ENCODE measurements around the gene EP400. TPM values are rescaled to one million over a fixed set of nuclear protein-coding genes. Genes with fewer than 3 reads are reported as not detected.

Gene EP400
- total and polyA plus RNA-seq, 9 of the 15 experiments (the other 6 are each of a cell fraction or from before 2014, with no cell fraction given), result 4.5 to 58.0 (median 7.0) TPM

- H2AFZ ChIP-seq (ENCODE audit: low read depth, low read length), result no peak overlapping the region
- no peak overlapping the region for H3K27ac ChIP-seq (ENCODE audit: extremely low read depth, low read depth, low read length)
- H3K36me3 ChIP-seq (ENCODE audit: control insufficient read depth, insufficient read depth, low read length), result peaks cover 77% of the 10 kb centered on the region
- H3K4me2 ChIP-seq (ENCODE audit: insufficient read depth, low read length), result no peak overlapping the region
- FAIRE-seq (no peak), ATAC-seq (no peak), DNase-seq (ENCODE audit: extremely low read depth in 1 of 4, low spot score in 3 of 4) (no peak)
- no peaks in the 10 kb centered on the region for H3K9me3 ChIP-seq (replicated peaks; ENCODE audit: control insufficient read depth, insufficient read depth, low read depth, low read length)
- H3K4me1 ChIP-seq (replicated peaks in 1 of 2; ENCODE audit: control insufficient read depth in 2 of 2, insufficient read depth in 2 of 2, low read length in 2 of 2), result no peaks in the 10 kb centered on the region
- H3K79me2 ChIP-seq (ENCODE audit: control insufficient read depth, insufficient read depth, low read length), result no peaks in the 10 kb centered on the region
- intact Hi-C loops (cut with micrococcal nuclease), result no loop called here
- H4K20me1 ChIP-seq (replicated peaks; ENCODE audit: control insufficient read depth, insufficient read depth, low read length), result no peaks in the 10 kb centered on the region; the same call in 1 of the 2 replicates
- H3K9ac ChIP-seq (ENCODE audit: insufficient read depth in 1 of 2, low read depth in 2 of 2, low read length in 2 of 2), result no peak overlapping the region
- H3K9me1 ChIP-seq (ENCODE audit: control insufficient read depth, insufficient read depth, low read length), result no peaks in the 10 kb centered on the region
- H3K4me3 ChIP-seq, result no peak overlapping the region
- POLR2A ChIA-PET, result interaction anchor here (0.5 kb wide), 1 partner anchor 230 kb away, joined by 3 read pairs; no protein-coding TSS in a partner anchor
- in situ Hi-C loops (cut with MboI), result no loop called here
- H3K27me3 ChIP-seq (ENCODE audit: control insufficient read depth in 2 of 2, insufficient read depth in 2 of 2, low read length in 2 of 2), result no peaks in the 10 kb centered on the region
- WGBS (ENCODE audit: insufficient coverage, low coverage, missing lambda C conversion rate), result 93% methylated on average over 14 of the region's 17 CpGs
- CTCF ChIA-PET (ENCODE audit: low intra/inter-chr PET ratio), result no interaction called here
- BruUV-seq (replicated peaks), result no TSS peak
- TF ChIP-seq CREB1 (IDR thresholded peaks at IDR 0.05), result no peak
- no peak for TF ChIP-seq CREB1 (CRISPR knock-in tag; IDR thresholded peaks at IDR 0.05)
- no peak for TF ChIP-seq ZNF133 (CRISPR knock-in tag; IDR thresholded peaks at IDR 0.05)
- no peak for TF ChIP-seq LEF1 (IDR thresholded peaks at IDR 0.05)
- no peak for TF ChIP-seq TFAM (CRISPR knock-in tag; conservative IDR thresholded peaks at IDR 0.05)
- TF ChIP-seq YBX1 (IDR thresholded peaks at IDR 0.05), result no peak
- TF ChIP-seq HDAC2 (IDR thresholded peaks at IDR 0.05), result no peak
- no peak for TF ChIP-seq HNRNPL (IDR thresholded peaks at IDR 0.05; ENCODE audit: low read depth, low read length)
- no peak for TF ChIP-seq MGA (IDR thresholded peaks at IDR 0.05)
- TF ChIP-seq NCOA2 (IDR thresholded peaks at IDR 0.05; ENCODE audit: partially characterized antibody in 2 of 2), result peak in 1 of 2 experiments; percentile 16
Observed at GRCh38 chr12:132043770-132044467, 94.2 kb downstream of the EP400 start.
